GM19043 (cell line): ENCODE measurements around the gene ITGA5.

ENCODE experiments used
- ATAC-seq: cut with Tn5 transposase; IDR thresholded peaks from one replicate; pipeline ENCODE4 v1.9.1; 2021; ENCODE audit warnings: low read depth; ENCODE audit not compliant: unreplicated experiment

ITGA5 gene

GRCh38 chr12:54419088-54419887 lies at the start of gene ITGA5:
Gene ITGA5, minus strand, starts transcription at chr12:54419266. Its CDS starts 68 bp downstream, at chr12:54419198.
- ATAC-seq: no peak

- ATAC-seq: no peak
Observed at GRCh38 chr12:54465857-54466523, 46.9 kb upstream of the ITGA5 start.

- no peak for ATAC-seq
Observed at GRCh38 chr12:54463484-54463883, 44.4 kb upstream of the ITGA5 start.

- no peak for ATAC-seq
Observed at GRCh38 chr12:54463034-54463433, 44.0 kb upstream of the ITGA5 start.

GRCh38 chr12:54460317-54460923 lies 41.4 kb upstream of the ITGA5 start:
- ATAC-seq: no peak

GRCh38 chr12:54459355-54459754 lies 40.3 kb upstream of the ITGA5 start:
- ATAC-seq: no peak

- ATAC-seq: no peak
Observed at GRCh38 chr12:54455760-54456469, 36.8 kb upstream of the ITGA5 start.

GRCh38 chr12:54452628-54453027 lies 33.6 kb upstream of the ITGA5 start:
- no peak for ATAC-seq

- no peak for ATAC-seq
Observed at GRCh38 chr12:54448344-54448743, 29.3 kb upstream of the ITGA5 start.

- ATAC-seq: no peak
Observed at GRCh38 chr12:54447917-54448316, 28.9 kb upstream of the ITGA5 start.

GRCh38 chr12:54444206-54444605 lies 25.1 kb upstream of the ITGA5 start:
- ATAC-seq: no peak

GRCh38 chr12:54443446-54443845 lies 24.4 kb upstream of the ITGA5 start:
- ATAC-seq: no peak

GRCh38 chr12:54442961-54443360 lies 23.9 kb upstream of the ITGA5 start:
- ATAC-seq: no peak

- ATAC-seq: no peak
Observed at GRCh38 chr12:54442099-54442498, 23.0 kb upstream of the ITGA5 start.

- no peak for ATAC-seq
Observed at GRCh38 chr12:54439521-54440255, 20.6 kb upstream of the ITGA5 start.

GRCh38 chr12:54439096-54439495 lies 20.0 kb upstream of the ITGA5 start:
- no peak for ATAC-seq

GRCh38 chr12:54438517-54438916 lies 19.5 kb upstream of the ITGA5 start:
- ATAC-seq: no peak

- ATAC-seq: no peak
Observed at GRCh38 chr12:54437697-54438096, 18.6 kb upstream of the ITGA5 start.

- no peak for ATAC-seq
Observed at GRCh38 chr12:54437243-54437642, 18.2 kb upstream of the ITGA5 start.

- ATAC-seq: no peak
Observed at GRCh38 chr12:54432815-54433164, 13.7 kb upstream of the ITGA5 start.
